Activated T-cell treated with anti-CD3 and anti-CD28 coated beads for 4 hours (primary cell): ENCODE measurements around the gene AASDH.

Experiments
- DNase-seq: peaks from one replicate; pipeline ENCODE4 v3.0.0-alpha.2; 2020

AASDH gene

DNA sequence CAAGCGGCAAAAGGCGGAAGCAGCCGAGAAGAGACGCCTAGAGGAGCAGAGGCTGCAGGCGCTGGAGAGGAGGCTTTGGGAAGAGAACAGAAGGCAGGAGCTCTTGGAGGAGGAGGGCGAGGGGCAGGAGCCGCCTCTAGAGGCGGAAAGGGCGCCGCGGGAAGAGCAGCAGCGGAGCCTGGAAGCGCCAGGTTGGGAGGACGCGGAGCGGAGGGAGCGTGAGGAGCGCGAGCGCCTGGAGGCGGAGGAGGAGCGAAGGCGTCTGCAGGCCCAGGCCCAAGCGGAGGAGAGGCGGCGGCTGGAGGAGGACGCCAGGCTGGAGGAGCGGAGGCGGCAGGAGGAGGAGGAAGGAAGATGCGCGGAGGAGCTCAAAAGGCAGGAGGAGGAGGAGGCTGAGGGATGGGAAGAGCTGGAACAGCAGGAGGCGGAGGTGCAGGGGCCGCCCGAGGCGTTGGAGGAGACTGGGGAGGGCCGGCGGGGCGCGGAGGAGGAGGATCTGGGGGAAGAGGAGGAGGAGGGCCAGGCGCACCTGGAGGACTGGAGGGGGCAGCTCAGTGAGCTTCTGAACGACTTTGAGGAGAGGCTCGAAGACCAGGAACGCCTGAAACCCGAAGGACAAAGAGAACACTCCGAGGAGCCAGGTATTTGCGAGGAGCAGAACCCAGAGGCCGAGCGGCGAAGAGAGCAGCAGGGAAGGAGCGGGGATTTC, 72.9 kb downstream of the AASDH start:
- no peak for DNase-seq

DNA sequence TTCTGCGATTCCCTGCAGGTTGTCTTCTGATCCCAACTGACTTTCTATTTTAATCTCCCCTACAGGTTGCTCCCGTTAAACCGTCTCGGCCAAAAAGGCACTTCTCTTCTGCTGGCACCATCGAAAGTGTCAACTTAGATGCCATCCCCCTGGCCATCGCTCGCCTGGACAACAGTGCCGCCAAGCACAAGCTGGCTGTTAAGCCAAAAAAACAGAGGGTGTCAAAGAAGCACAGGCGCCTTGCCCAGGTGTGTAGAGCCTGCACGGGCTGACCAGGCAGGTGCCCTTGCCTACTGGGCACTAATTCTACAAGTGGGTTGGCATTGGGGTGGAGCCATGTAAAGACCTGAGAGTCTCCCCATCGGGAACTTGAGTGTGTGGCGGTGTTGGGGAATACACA, 74.2 kb downstream of the AASDH start:
- no peak for DNase-seq

DNA sequence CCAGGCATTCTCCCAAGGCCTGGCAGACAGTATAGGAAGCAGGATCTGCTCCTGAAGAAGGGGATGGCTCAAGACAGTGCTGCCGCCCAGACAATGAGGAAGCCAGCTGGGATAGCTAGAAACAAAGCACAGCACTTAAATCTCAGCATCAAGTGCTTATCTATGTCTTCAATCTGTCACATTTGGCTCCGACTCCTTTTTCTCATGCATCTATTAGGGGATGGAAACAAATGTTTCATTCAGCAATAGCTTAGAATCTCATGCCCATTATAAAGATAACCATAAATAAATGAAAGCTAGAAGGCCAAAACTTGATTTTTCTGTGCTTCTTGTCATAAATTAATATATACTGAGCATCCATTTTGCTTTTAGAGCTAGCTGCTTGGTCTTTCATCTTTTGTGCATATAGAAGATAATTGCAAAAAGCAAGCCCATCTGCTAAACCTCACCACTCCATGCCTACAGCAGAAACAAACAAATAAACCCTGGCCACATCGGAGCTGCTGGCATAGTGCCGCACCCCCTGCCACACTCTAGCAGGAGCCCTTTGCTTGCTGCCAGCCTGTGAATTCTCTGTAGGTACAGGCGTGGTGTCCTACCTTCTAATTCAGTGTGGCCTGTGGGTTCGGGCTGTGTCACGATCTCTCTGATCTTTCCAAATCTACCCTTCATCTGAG, 75.9 kb downstream of the AASDH start:
- DNase-seq = no peak

GRCh38 chr4:56310401-56311125, 76.7 kb downstream of the AASDH start:
- no peak for DNase-seq

GRCh38 chr4:56308384-56308783, 78.9 kb downstream of the AASDH start:
- DNase-seq = no peak

DNA sequence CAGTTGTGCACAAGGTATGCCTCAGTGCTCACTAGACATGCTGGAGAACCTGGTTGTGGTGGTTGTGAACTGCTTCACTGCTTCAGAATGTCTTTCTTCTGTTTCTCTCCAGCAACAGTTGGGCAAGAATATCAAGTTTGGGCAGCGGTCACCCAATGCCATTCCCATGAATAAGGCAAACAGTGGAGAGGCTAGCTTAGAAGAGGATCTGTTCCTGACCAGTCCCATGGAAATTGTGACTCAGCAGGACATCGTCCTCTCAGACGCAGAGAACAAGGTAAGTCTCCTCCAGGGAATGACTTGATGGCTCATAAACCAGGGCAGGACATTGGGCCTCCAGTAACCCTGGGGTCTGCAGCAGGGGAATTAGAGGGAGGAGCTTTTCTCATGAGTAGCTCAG, 79.9 kb downstream of the AASDH start:
- no peak for DNase-seq

DNA sequence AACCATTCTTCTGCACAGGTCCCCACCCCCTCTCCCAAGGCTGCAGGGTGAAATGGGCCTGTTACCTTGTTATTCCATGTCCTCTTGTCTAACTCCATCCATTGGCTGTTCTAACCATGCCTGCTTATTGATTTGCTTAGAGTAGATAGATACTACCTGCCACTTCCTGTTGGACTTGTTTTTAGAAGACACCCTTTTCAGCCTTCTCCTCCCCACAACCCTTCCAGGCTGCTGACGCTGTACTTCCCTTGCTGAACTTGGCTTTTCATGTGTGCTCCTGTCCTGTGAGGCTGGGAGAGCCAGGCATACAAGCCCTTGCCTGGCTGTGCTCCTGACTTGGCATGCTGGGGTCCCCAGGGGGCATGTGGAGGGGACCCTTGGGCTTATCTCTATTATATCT, 81.9 kb downstream of the AASDH start:
- no peak for DNase-seq

DNA sequence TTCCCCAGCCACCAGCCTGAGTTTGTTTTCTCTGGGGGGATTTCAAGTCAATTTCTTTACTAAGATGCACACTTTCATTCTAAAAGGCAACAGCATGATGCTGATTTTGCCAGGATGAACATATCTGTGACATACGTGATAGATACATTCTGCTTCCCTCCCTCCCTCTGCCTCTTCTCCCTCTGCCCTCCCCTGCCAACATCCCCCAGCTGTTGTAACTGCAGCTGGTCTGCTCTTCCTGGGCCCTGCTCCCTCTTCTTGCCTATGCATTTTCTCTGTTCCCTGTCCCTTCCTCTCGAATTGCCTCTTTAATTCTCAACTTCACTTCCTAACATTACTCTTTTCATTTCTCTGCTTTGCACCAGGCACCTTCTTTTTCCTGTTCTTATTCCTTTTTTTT, 83.4 kb downstream of the AASDH start:
- DNase-seq = no peak

DNA sequence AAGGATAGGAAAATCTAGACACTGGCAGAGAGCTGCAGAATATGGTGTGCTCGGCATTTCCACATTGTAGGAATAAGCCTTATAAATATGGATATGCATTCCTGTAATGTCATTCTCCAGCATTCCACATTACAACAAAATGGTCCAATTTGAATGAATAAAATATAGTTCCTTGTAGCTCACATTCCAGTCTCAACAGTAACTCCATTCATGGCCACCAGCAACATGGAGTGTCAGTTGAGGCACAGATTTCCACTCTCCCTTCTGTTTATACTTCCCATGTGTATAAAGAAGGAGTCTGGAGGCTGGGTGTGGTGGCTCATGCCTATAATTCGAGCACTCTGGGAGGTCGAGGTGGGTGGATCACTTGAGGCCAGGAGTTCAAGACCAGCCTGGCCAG, 84.5 kb downstream of the AASDH start:
- DNase-seq = no peak

DNA sequence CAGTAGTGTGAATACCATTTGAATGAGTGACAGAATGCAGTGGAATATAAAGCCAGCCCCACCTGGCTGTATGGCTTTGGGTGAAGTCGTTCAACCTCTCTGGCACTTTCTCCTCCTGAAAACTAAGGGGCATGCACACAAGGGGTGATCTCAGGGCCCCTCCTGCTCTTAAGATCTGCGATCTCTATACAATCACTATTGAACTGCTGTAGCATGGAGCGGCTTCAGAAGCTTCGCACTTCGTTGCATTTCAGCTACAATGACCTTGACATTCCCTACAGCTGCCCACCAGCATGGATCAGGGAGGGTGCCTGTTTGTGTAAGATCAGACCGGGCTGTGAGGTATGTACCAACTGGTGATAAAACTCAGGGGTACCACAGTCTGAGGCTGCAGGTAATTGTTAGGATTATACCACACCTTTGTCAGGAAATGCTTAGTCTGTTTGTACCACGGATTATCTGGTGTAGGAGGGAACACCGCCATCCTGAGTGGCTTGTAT, 85.2 kb downstream of the AASDH start:
- DNase-seq = no peak

GRCh38 chr4:56301181-56301996, 85.9 kb downstream of the AASDH start:
- DNase-seq = peak; percentile 44

DNA sequence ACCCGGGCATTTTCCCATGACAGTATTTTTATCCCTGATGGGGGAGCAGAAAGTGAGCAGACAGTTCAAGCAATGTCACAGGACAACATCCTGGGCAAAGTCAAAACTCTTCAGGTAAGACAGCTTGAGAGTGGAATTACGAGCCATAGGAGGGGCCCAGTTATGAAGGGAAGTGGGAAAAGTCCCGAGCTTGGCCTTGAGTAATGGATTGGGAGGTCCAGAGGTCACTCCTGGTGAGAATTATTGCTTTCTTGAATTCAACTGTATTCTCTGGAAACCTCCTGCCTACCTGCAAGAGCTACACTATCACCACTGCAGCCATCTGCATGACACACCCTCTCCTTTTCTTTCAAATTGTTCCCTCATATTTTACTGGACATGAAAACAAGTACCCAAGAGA, 89.1 kb downstream of the AASDH start:
- no peak for DNase-seq

DNA sequence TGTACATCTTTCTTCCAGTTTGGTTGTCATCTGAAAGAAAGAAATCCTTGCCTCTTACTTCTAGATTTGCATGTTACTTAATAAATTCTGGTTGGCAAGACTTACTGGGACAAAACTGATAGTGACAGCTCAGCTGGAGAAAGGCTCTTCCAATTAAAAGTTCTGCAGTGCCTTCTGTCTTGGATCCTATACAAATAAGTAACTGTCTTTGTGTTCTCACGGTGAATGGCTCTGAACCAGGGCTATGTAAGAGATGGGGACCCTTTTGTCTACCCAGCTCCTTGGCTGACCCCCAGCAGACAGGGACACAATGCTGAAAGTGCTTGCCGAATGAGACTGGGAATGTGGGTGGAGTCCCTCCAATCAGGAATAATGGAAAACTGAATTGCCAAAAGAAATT, 89.5 kb downstream of the AASDH start:
- no peak for DNase-seq

DNA sequence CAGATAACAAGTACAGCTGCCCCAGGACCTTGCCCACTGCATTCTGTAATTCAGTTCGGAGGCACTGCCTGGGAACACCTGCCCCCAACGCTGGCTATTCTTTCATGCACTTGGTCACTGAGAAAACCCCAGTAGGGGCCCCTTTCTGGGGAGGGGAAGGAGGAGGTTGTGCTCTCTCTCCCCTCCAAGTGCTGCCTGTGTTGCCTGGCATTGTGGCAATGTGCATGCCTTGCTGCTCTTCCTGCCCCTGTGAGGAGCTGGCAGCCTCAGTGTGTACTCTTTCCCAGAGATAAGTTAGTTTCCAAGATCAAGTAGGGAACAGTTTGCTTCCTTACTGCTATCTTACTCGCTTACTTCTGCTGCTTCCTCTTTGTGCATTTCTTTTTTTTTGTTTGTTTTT, 90.8 kb downstream of the AASDH start:
- DNase-seq = no peak

GRCh38 chr4:56293121-56293520, 94.2 kb downstream of the AASDH start:
- DNase-seq = no peak

DNA sequence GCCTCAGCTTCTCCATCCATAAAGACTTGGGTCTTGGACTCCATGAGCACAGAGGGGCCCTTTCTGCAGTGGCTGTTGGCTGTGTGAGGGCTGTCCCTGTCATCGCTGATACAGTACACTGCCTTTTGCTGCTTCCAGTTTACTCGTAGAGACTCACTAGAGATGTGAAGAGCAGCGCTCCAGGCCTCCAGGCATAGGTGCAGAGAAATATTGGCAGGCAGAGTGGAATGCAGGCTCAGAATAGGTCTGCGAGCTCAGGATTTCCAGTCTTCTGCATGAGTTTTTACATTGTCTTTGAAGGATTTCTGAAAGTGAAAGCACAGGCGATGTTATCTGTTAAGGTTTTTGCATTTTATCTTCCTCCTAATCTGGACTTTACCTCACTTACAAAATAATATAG, 97.4 kb downstream of the AASDH start:
- DNase-seq = no peak

GRCh38 chr4:56288663-56289062, 98.6 kb downstream of the AASDH start:
- no peak for DNase-seq
